Hematopoietic multipotent progenitor cell treated with erythropoietin and hydrocortisone succinate and interleukin-3 and kit ligand, for 17 days (in vitro differentiated cells): ENCODE results near the gene SLC2A14.
"Not testable (repeated sequence)": the region's sequence is repeated elsewhere in the genome, so short reads cannot be mapped to it uniquely, and the experiment has no call there.

Experiments
- DNase-seq: peaks from one replicate; pipeline ENCODE4 v3.0.0-alpha.2; 2015; ENCODE audit warnings: low spot score

The SLC2A14 gene

GRCh38 chr12:7869137-7869536 lies 3.6 kb downstream of the SLC2A14 start:
- no peak for DNase-seq

GRCh38 chr12:7868391-7868790 lies 4.3 kb downstream of the SLC2A14 start:
- DNase-seq = no peak

GRCh38 chr12:7864601-7865150 lies 8.0 kb downstream of the SLC2A14 start:
- no peak for DNase-seq

- not testable (repeated sequence) for DNase-seq
Measured at GRCh38 chr12:7862814-7863348, 9.8 kb downstream of the SLC2A14 start.

- DNase-seq = not testable (repeated sequence)
Measured at GRCh38 chr12:7862301-7862700, 10.4 kb downstream of the SLC2A14 start.

- no peak for DNase-seq
Measured at GRCh38 chr12:7859552-7859951, 13.2 kb downstream of the SLC2A14 start.

GRCh38 chr12:7857971-7858370 lies 14.7 kb downstream of the SLC2A14 start:
- DNase-seq = peak; percentile 50

GRCh38 chr12:7856516-7856915 lies 16.2 kb downstream of the SLC2A14 start:
- DNase-seq = no peak

GRCh38 chr12:7853557-7853956 lies 19.2 kb downstream of the SLC2A14 start:
- no peak for DNase-seq

- DNase-seq = not testable (repeated sequence)
Measured at GRCh38 chr12:7851622-7852081, 21.1 kb downstream of the SLC2A14 start.

- DNase-seq = not testable (repeated sequence)
Measured at GRCh38 chr12:7850099-7850498, 22.6 kb downstream of the SLC2A14 start.

GRCh38 chr12:7848098-7848422 lies 24.7 kb downstream of the SLC2A14 start:
- not testable (repeated sequence) for DNase-seq

- not testable (repeated sequence) for DNase-seq
Measured at GRCh38 chr12:7847226-7848097, 25.3 kb downstream of the SLC2A14 start.

GRCh38 chr12:7844116-7844515 lies 28.6 kb downstream of the SLC2A14 start:
- DNase-seq = peak; percentile 25

GRCh38 chr12:7843583-7843982 lies 29.1 kb downstream of the SLC2A14 start:
- not testable (repeated sequence) for DNase-seq

GRCh38 chr12:7843149-7843548 lies 29.6 kb downstream of the SLC2A14 start:
- not testable (repeated sequence) for DNase-seq

- not testable (repeated sequence) for DNase-seq
Measured at GRCh38 chr12:7842444-7842843, 30.3 kb downstream of the SLC2A14 start.

GRCh38 chr12:7839848-7840247 lies 32.9 kb downstream of the SLC2A14 start:
- not testable (repeated sequence) for DNase-seq

GRCh38 chr12:7839226-7839625 lies 33.5 kb downstream of the SLC2A14 start:
- DNase-seq = not testable (repeated sequence)

GRCh38 chr12:7837366-7837765 lies 35.3 kb downstream of the SLC2A14 start:
- no peak for DNase-seq

- DNase-seq = no peak
Measured at GRCh38 chr12:7835766-7836165, 36.9 kb downstream of the SLC2A14 start.

- DNase-seq = no peak
Measured at GRCh38 chr12:7835116-7835515, 37.6 kb downstream of the SLC2A14 start.

- no peak for DNase-seq
Measured at GRCh38 chr12:7834701-7835100, 38.0 kb downstream of the SLC2A14 start.
